GM19099 (cell line): ENCODE data around the gene CEL.

Experiments
- POLR2A ChIP-seq: IDR thresholded peaks from 3 replicates; pipeline ENCODE4 v1.6.1; 2011; ENCODE audit warnings: low read depth; ENCODE audit not compliant: insufficient read length; ENCODE audit errors: extremely low read depth

The CEL gene

GRCh38 chr9:133117271-133118178 lies 55.7 kb downstream of the CEL start:
- TF ChIP-seq POLR2A: no peak

- no peak for TF ChIP-seq POLR2A
Observed at GRCh38 chr9:133118179-133118520, 56.4 kb downstream of the CEL start.

- TF ChIP-seq POLR2A: no peak
Observed at GRCh38 chr9:133118568-133118967, 56.8 kb downstream of the CEL start.

GRCh38 chr9:133119103-133119845 lies 57.5 kb downstream of the CEL start:
- TF ChIP-seq POLR2A: no peak

GRCh38 chr9:133119846-133120500 lies 58.2 kb downstream of the CEL start:
- TF ChIP-seq POLR2A: no peak

GRCh38 chr9:133120501-133121197 lies 58.9 kb downstream of the CEL start:
- no peak for TF ChIP-seq POLR2A
